GM21526 (cell line): ENCODE data around the gene SEMA5A.
"Not testable (repeated sequence)": the region's sequence is repeated elsewhere in the genome, so short reads cannot be mapped to it uniquely, and the experiment has no call there.

Source experiments
- ATAC-seq: cut with Tn5 transposase; IDR thresholded peaks from one replicate; pipeline ENCODE4 v1.9.1; 2021; ENCODE audit warnings: moderate library complexity; ENCODE audit not compliant: unreplicated experiment, low FRiP score

The SEMA5A gene

DNA sequence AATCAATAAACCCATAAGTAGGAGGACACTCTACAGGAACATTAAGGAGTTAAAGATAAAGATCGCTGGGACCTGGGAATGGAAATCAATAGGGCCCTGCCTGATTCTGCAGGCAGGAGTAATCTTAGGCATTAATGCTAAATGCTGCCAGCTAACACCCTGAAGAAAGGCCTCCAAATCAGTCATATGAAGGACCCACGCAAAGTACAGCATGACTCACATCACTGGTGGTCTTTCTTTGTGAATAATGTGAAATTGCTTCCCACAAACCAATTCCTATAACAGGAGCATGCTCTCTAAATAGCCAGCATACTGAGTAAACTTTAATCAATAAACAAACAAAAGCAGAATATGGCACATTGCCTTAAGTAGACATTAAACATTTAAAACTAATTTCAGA lies 172.3 kb downstream of the SEMA5A start:
- ATAC-seq, result no peak

DNA sequence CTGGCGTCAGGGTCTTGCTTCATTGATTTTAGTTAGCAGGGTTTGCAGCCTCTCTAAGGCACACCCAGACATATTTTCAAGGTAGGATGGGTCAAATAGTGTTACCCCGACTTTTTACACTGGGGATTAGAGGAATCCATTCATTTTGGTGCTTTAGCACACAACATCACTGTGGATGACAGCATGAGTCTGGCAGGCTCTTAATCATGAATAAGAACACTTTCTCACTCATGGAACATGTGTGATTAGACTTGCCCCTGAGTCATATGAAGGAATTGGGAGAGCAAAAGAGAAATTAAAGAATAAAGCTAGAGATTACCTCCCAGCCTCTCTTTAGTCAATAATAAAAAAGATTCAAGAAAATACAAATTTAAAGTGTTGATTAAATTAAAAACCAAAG lies 175.6 kb downstream of the SEMA5A start:
- ATAC-seq, result no peak

DNA sequence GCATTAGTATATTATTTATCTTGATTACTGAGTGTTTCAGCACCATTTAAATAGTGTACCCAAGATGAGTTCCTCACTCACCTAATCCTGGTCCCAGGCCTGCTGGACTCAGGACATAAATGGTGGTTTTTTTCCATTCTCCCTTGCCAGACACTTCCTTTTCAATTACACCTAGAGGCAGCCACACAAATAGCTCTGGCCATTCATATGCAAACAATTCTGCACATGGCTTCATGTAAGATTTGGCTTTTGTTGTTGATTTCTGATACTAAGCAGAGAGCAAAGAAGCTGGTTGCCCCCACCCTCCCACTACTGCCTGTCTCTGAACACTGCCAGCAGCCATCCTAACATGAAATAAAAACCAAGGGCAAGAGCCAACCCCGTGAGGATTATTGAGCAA lies 180.4 kb downstream of the SEMA5A start:
- ATAC-seq, result no peak

DNA sequence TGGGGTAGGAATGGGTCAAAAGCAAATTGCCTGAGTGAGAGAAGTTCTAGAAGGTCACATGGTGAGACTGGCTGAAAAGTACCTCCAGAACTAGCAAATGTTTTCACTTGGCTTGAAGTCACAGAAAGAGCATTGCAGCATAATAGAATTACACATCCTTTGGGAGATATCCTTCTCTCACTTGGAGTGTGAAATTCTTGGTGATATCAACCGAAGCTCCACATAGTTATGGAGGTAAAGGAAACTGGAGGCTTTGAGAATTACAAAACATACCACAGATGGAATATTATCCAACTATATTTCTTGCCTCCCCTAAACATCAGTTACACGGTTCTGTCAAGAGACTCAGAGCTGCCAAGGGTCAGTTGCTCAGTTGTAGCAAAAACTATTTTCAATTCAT lies 182.4 kb downstream of the SEMA5A start:
- ATAC-seq, result peak; percentile 9

DNA sequence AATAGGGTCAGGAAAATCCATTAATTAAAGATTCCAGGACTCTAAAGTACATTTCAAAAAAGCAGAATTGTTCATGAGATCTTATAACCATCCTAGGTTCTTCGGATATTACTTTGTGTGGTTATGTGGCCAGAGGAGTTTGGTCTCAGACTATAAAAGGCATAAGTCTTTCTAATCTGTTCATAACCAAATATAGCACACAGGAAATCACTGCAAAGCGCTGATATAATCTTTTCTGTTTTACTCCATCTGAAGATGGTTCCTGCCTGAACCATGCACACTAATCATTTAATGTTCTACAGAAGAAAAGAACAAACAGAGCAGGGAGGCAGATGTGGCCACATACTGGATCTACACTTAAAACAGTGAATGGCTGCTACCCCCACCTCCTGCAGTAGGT lies 182.8 kb downstream of the SEMA5A start:
- peak; percentile 48 for ATAC-seq

DNA sequence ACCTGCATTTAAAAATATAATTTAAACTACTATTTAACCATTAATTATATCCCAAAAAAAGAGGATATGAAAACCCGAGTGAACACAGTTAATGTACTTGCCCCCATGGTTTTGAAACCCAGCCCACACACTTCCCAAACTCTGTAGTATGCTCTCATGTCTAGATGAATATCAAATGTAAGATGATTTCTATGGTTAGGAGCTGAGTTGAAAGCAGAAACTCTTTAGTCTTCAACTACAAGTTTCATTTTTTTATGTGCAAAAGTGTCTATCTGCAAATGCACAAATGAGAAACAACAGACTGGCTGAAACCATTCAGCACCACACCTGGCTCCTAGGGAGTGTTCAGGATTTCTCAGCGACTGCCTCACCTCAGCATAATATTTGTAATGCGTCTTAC lies 183.3 kb downstream of the SEMA5A start:
- peak; percentile 54 for ATAC-seq

DNA sequence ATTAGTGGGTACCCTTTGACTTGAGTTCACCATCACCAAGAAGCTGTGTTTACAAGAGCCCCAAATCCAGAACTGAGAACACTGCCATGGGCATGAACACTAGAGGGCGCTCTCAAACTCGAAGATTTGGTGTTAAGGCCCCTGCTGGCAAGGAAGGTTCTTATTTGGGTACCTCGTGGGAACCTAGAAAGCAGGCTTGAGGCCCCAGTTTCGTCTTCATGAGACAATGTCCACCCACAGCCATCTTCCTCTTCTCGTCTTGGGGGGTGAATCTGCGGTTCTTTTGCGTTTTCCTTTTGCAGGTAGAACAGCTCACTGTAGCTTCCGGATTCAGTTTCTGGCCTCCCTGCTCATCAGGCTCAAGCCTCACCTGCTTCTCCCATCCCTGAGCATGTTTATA lies 184.0 kb downstream of the SEMA5A start:
- peak; percentile 68 for ATAC-seq

DNA sequence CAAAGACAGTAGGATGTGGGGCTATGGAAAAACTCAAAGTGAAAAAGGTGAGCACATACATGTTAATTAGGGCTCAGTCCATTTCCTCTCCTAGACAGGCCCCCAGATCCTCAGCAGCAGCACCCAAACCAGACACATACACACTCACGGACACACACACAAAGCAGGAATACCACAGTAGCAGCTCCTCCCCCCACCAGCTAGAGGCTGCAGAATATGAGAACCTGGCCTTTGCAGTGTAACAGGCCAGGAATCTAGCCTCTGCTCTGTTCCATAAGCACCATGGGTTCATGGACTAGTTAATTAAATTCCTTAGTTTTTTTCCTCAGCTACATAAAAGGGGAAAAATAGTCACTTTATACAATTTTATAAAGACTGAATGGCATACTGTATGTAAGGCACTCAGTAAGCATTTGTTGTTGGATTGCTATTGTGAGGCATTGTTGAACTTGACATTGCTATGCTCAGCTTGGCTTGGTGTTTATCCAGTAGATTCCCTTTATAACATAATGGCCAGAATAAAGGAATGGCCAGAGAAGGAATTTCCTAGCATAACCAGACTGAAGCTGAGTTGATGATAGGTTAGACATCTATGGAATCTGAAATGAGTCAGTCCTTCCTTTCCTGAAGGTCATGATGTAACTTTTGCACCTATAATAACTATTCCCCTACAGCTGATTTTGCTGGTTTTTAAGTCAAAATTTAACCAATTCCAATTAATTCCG lies 186.8 kb downstream of the SEMA5A start:
- no peak for ATAC-seq

DNA sequence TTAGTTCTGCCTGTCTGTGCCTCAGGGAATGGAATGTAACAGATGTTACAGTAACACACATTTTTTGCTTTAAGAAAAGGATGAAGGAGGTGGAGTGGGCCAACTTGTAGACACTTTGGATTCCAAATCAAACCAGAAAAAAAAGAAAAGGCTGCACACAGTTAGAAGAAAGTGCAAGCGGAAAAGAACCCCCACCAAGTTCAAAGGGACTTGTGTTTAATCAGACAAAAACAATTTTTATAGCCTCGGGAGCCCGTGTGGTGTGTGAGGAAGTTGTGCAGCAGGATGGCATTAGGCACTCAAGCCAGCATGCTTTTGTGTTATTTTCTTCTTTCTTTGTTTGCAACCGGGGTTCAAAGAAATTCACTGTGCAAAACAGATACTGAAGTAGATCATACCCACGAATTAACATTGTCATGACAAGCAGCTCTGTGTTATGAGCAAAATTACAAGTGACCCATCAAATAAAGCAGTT lies 189.5 kb downstream of the SEMA5A start:
- ATAC-seq, result no peak

DNA sequence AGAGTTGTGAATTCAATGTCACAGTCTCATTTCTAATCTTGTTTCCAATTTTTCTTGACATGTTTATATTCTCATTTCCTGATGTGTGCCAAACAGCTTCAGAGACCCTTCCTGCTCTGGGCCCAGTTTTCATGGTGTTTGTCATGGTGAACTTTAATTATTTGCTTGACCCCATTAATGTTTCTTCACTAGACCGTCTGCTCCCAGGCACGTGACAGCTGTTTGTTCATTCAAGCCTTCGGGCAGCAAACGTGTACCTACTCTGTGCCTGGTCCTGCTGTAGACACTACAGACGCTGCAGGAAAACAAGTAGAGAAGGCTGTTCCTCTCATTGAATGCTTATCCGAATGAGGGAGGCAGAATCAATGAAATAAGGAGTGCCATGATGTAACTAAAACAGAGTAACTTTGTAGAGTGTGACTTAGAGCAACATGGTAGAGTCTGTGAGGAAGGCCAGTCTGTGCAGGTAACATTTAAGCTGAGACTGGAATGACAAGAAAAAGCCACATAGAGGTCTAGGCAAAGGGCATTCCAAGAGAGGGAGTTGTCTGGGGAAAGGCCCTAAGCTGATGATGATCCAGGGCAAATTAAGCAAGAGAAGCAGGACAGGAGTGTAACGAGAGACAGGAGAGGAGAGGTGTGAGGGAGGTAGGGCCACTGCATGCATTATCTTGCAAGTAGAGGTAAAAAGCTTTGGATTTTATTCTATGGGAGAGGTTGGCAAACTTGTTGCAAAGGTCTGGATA lies 191.4 kb downstream of the SEMA5A start:
- no peak for ATAC-seq

DNA sequence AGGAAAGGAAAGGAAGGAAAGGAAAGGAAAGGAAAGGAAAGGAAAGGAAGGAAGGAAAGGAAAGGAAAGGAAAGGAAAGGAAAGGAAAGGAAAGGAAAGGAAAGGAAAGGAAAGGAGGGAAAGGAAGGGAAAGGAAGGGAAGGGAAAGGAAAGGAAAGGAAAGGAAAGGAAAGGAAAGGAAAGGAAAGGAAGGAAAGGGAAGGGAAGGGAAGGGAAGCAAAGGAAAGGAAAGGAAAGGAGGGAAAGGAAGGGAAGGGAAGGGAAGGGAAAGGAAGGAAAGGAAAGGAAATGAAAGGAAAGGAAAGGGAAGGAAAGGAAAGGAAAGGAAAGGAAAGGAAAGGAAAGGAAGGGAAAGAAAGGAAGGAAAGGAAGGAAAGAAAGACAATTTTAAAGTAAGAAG lies 192.8 kb downstream of the SEMA5A start:
- ATAC-seq, result not testable (repeated sequence)

DNA sequence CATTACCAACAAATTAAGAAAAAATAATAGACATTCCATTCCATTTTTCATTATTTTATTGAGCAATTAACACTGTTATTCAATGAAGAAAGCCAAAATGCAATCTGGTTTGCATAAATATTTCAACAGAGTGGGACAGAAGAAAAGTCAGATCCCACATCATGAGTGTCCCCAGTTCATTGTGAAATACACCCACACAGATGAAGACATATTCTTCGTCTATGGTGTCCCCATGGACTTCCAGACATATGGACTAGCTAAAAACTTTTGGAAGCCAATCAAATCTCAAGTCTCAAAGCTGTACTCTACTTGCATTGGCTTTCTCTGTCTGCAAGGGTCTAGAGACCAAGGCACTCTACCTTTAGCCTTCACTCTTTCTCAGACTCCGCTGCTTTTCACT lies 194.3 kb downstream of the SEMA5A start:
- no peak for ATAC-seq

DNA sequence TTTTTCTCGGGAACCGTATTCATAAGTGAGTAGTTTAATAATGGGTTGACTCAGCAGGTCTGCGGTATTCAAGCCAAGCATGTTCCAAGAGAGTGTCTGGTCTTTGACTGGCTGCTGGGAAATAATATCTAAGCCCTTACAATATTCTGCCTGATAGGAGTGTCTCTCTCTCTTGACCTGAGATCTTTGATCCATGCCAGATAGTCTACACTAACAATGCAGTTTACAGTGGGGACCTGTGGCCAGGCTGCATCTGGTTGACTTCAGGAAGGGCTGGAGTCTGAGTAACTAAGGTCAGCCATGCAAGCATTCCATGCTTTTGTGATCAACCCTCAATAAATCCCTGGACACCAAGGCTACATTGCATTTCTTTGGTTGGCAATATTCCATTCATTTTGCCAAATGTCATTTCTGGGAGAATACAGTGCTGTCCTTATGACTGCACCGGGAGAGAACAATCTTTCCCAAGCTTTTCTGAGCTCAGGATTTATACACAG lies 195.5 kb downstream of the SEMA5A start:
- ATAC-seq, result no peak

DNA sequence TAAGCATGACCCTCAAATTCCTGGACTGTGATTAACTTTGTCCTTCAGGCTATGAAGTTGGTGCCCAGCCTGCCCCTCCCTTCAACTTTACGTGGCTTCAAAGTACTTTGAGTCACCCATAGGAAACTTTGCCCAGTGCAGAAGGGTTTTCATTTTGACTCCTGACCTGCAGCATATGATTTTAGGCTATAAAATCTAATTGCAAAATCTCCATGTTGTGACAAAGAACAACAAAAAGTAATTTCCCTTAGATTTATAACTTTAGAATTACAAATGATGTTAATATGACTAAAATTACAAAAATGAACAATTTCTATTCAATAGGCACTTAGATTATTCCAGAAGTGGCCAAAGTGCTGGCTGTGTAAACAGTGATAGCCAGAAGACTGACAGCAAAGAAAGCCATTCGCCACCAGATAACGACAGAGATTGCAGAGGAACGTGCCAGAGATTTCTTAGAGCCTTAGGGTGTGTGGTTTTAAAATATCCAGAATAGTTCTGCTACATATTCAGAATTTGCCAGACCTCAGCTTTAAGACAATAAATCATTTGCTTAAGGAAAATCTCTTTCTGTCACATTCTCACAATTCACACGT lies 197.4 kb downstream of the SEMA5A start:
- no peak for ATAC-seq

DNA sequence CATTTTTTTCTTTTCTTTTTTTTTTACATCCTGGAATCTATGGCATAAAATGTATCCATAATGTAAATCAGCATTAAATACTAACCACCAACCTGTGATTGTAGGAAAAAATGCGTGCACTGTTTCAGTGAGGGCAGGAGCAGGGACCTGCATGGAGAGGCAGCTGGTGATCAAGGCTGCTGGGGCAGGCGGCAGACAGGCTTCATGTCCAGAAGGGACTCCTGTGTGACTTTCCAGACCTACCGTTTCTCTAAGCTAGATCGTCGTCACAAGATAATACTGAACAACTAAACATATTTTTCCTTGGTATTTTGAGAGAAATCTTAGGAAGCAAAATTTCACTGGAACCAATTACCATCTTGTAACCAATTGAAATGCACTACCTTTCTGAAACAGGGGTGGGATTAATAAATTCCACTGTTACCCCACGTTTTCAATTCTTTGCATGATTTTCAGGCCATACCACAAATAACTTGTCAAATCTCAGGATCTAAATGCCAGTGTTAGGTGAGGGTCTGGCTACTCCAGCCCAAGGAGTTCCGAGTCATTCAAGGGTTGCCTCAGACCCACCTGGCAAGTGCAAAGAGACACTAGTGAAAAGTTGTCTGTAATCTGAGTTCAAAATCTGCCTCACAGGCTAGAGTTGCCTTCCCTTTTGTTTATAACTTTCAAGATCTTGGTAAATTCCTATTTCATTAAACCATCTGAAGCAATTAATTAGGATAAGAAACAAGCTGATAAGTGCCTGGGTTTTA lies 198.2 kb downstream of the SEMA5A start:
- ATAC-seq, result no peak

DNA sequence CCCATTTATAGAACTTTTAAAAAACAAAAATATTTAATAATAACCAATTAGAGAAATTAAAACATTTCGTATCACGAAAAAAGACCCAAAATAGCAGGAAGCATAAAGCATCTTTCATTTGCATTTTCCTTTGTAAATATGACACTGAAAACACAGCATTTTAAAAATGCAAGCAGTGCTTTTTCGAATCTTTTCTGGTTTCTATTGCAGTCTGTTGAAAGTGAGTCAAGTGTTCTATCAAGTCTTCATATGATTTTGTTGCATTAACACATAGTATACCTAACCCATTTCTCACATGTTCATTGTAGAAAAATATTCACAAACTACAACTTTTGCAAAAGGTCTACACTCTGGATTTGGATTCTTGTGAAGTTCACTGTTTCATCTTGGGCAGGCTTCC lies 198.8 kb downstream of the SEMA5A start:
- no peak for ATAC-seq

DNA sequence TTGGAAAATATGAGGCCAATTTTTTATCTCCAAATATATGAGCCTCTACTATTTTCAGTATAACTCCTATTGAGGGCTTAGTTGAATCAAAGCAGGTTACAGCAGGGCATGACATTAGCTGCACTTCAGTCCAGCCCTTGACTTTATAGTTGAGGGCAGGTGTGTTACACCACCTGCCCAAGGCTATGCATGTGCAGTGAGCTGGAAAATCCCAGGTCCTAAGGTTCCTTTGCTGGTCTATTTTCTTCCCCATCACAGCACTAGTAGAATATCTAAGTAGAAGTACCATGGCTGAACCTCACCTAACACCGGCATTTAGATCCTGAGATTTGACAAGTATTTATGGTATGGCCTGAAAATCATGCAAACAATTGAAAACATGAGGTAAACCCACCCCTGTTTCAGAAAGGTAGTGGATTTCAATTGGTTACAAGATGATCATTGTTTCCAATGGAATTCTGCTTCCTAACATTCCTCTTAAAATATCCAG lies 201.1 kb downstream of the SEMA5A start:
- ATAC-seq, result no peak

DNA sequence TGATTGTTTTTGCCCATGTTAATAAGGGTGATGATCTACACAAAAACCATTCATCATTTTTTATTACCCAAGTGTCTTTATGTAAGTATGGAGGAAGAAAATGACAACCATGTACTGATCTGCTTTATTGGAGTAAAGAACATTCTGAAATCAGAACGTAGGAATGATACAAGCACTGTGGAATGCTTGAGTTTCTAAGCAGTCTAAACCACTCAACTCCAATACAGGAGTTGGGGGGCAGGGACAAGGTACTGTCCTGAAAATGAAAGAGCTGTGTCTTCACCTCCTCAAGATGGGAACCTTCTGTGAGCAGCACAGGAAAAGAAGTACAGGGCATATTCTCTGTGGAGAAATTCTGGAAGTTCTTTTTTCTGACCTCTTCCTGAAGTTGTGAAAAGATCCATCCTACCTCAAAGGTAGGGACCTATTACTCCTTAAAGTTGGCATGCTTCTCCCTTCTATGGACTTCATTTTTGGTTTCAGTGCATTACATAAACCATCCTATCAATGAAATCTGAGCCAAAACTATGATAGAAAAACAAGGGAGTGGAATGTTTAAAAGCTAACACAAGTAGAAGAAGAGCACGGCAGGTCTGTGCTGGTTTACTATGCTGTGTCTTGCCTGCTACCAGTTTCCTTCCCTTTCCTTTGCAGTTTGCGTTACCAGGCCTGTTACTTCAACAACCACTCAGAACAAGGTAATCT lies 202.6 kb downstream of the SEMA5A start:
- ATAC-seq, result no peak

DNA sequence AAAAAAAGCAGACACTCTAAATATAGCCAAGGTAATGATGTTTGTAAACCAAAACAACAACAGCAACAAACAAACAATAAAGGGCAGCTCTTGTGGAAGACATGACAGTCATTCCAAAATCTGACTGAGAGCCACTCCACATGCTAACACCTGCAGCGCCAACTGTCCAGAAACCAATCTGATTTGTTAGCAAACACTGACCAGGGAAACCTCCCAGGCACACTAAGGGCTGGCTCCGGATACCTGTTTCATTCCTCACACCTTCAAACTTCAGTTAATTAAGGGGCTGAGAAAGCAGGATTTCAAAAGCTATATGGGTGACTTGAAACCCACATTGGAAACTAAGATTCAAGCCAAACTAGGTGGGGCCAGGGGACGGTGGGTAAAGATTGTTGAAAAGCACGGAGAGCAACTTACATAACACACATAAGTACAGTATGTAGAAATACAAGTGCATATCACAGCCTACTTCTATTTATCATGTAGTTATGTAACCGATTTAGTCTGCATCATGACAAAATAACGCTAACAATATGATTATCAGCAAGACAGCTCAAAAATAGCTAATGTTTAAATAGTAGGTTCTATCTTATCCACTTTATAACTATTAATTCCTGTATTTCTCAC lies 203.6 kb downstream of the SEMA5A start:
- ATAC-seq, result no peak

DNA sequence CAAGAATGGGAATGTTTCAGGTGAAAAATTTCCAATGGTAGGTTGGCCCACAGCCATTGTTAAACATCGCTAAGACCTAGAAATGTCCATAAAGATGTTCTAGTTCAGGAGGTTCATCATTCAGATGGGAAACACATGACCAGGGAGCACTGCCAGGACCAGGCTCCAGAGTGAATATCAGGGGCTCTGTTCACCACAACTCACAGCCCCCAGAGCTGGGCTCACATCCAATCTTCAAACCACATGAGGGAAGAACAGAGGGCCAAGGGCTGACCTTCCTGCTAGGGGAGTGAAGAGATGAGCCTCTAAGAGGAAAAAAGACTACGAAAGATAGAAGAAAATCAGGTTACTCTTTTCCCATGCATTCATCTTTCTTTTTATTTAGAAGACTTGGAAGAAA lies 205.8 kb downstream of the SEMA5A start:
- ATAC-seq, result no peak
